K562 (cell line): ENCODE measurements around the gene PAQR7. TPM values are rescaled to one million over a fixed set of nuclear protein-coding genes. Genes with fewer than 3 reads are reported as not detected.

Experiments
- ADNP ChIP-seq: fragments of 200-800 bp; sonication (Bioruptor generic); IDR thresholded peaks from 2 replicates; pipeline ENCODE4 v1.6.1; 2016; ENCODE audit warnings: missing genetic modification characterization, missing compliant biosample characterization
- ARID3A ChIP-seq: IDR thresholded peaks from 2 replicates; pipeline ENCODE4 v1.6.1; 2012; ENCODE audit warnings: low read depth, low read length, improper control_type of control experiment, borderline replicate concordance
- CAMTA2 ChIP-seq: fragments of 250-450 bp; sonication (Bioruptor Pico); conservative IDR thresholded peaks from 2 replicates; pipeline ENCODE4 v1.5.1; 2022
- CBFA2T2 ChIP-seq: fragments of 450-650 bp; conservative IDR thresholded peaks from 2 replicates; pipeline ENCODE4 v1.6.1; 2017; ENCODE audit warnings: mild to moderate bottlenecking
- CXXC5 ChIP-seq: fragments of 250-450 bp; sonication (Bioruptor Pico); IDR thresholded peaks from 2 replicates; pipeline ENCODE4 v1.8.0; 2022; ENCODE audit warnings: inconsistent platforms, mild to moderate bottlenecking, moderate library complexity
- GABPA ChIP-seq: fragments of 200-800 bp; sonication (Bioruptor generic); conservative IDR thresholded peaks from 2 replicates; pipeline ENCODE4 v1.6.1; 2016; ENCODE audit warnings: low read depth, missing genetic modification characterization, missing compliant biosample characterization
- HIVEP1 ChIP-seq: fragments of 250-450 bp; sonication (Bioruptor Pico); IDR thresholded peaks from 2 replicates; pipeline ENCODE4 v1.4.0; 2020; ENCODE audit warnings: mild to moderate bottlenecking
- JUND ChIP-seq, 2 experiments: IDR thresholded peaks; 2 replicates in 1 of 2; 3 replicates in 1 of 2; pipeline ENCODE4 v1.6.1; 2011; ENCODE audit warnings: borderline replicate concordance in 2 of 2, low read depth in 2 of 2, low read length in 2 of 2, improper control_type of control experiment in 1 of 2, missing biosample characterization in 1 of 2, missing genetic modification characterization in 1 of 2, missing genetic modification reagents in 1 of 2
- NFIX ChIP-seq: fragments of 250-450 bp; sonication (Bioruptor Pico); IDR thresholded peaks from 2 replicates; pipeline ENCODE4 v1.4.0; 2020; ENCODE audit warnings: low read depth, mild to moderate bottlenecking, moderate library complexity
- PHTF2 ChIP-seq: fragments of 250-450 bp; sonication (Bioruptor Pico); IDR thresholded peaks from 2 replicates; pipeline ENCODE4 v1.5.0; 2021; ENCODE audit warnings: mild to moderate bottlenecking
- SAFB2 ChIP-seq: fragments of 200-400 bp; formaldehyde crosslinking; IDR thresholded peaks from 2 replicates; pipeline ENCODE4 v1.6.1; 2018; ENCODE audit warnings: borderline replicate concordance, low read length, low read depth, moderate library complexity; ENCODE audit not compliant: severe bottlenecking
- SFPQ ChIP-seq: fragments of 200-400 bp; formaldehyde crosslinking; IDR thresholded peaks from 2 replicates; pipeline ENCODE4 v1.6.1; 2017; ENCODE audit warnings: mild to moderate bottlenecking, low read depth, low read length, moderate library complexity
- THAP7 ChIP-seq: fragments of 250-450 bp; sonication (Bioruptor Pico); IDR thresholded peaks from 2 replicates; pipeline ENCODE4 v1.5.0; 2021
- ZBTB17 ChIP-seq: fragments of 450-650 bp; formaldehyde crosslinking; IDR thresholded peaks from 2 replicates; pipeline ENCODE4 v1.4.0; 2020; ENCODE audit warnings: mild to moderate bottlenecking
- ZBTB5 ChIP-seq: fragments of 450-650 bp; IDR thresholded peaks from 2 replicates; pipeline ENCODE4 v1.6.1; 2017; ENCODE audit warnings: antibody characterized with exemption
- ZFP36 ChIP-seq: fragments of 150-350 bp; IDR thresholded peaks from 2 replicates; pipeline ENCODE4 v1.6.1; 2018; ENCODE audit warnings: low read length, low read depth; ENCODE audit not compliant: partially characterized antibody
- ZNF165 ChIP-seq: fragments of 250-450 bp; sonication (Bioruptor Pico); IDR thresholded peaks from 2 replicates; pipeline ENCODE4 v1.4.0; 2020; ENCODE audit warnings: borderline replicate concordance
- ZNF263 ChIP-seq: sonication (generic); formaldehyde crosslinking; IDR thresholded peaks from 2 replicates; pipeline ENCODE4 v1.8.0; 2022; ENCODE audit warnings: mild to moderate bottlenecking, missing genetic modification reagents, borderline replicate concordance
- polyA plus RNA-seq, 8 experiments: library from polyadenylated mRNA; depleted of rRNA in 4 of 8; stranded (reverse) in 5 of 8; unstranded in 3 of 8; fragments of >200 nt; fragmentation: Nextera tagmentation in 2 of 8; fragmentation: Illumina TruSeq in 1 of 8; extraction: Ambion mirVana in 2 of 8; extraction: Trizol in 1 of 8; gene quantifications; 2 replicates each; pipeline versions ENCODE4 v1.2.1 to v1.2.3, GENCODE V29; 2011 to 2014; ENCODE audit warnings: inconsistent platforms in 1 of 8, missing spikeins in 1 of 8
- total RNA-seq, 7 experiments: library from RNA; depleted of rRNA in 6 of 7; stranded (reverse); fragments of >200 nt in 6 of 7; fragmentation: Illumina TruSeq in 2 of 7; extraction: Trizol in 2 of 7; gene quantifications; 2 replicates each; pipeline versions ENCODE4 v1.2.1 to v1.2.3, GENCODE V29; 2011 to 2021; ENCODE audit warnings: low replicate concordance in 1 of 7
- TF ChIP-seq, protein P1 (sequence below): sonication (generic); formaldehyde crosslinking; IDR thresholded peaks from 2 replicates; pipeline ENCODE4 v1.8.0; 2023; ENCODE audit warnings: mild to moderate bottlenecking, missing genetic modification reagents

PAQR7 gene
- total and polyA plus RNA-seq, 9 of the 15 experiments (the other 6 are each of a cell fraction or from before 2014, with no cell fraction given), result 1.1 to 5.2 (median 2.6) TPM

DNA sequence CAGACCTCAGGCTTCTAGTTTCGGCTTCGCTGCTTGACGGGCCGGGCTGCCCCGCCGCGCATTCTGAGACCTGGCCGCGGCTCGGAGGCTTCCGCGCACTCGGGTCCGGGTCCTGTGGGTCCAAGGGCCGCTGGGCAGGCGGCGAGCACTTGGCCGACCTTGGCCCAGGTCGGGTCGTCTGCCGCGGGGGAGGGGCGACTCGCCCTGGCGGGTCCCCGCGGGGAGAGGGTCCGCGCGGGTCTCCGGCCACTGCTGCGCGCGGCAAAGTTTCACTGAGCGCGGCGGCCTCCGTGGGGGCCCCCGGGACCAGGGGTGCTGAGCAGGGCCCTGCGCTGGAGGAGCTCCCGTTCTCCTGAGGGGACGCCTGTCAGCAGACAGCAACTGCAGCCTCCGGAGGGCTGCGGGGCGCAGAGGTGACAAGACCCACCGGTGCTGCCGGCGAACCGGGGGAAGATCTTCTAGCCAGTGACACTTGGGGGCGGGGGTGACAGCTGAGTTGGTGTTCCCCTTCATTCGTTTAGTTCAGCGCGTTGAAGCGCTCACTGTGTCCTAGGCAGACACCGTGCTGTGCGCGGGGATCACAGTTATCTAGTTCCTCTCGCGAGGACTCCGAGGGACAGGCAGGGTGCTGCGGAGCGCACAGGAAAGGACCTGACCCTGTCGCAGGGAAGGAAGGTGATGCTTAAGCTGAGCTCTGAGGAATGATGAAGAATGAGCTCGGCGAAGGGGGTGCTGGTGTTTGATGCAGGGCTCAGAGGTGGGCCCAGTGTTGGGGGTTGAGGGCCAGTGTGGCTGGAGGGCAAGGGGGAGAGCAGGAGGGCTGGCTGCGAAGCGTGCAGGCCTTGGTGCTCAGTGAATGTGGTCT is 55.0 kb downstream of the PAQR7 start (continued):
- no peak for TF ChIP-seq SFPQ
- TF ChIP-seq ZBTB5, result no peak
- TF ChIP-seq NFIX (CRISPR knock-in tag), result no peak
- TF ChIP-seq ARID3A, result no peak
- no peak for TF ChIP-seq SAFB2
- TF ChIP-seq ZBTB17 (CRISPR knock-in tag), result no peak
- no peak for TF ChIP-seq ADNP
- no peak for TF ChIP-seq THAP7 (CRISPR knock-in tag)
- no peak for TF ChIP-seq JUND (IDR thresholded peaks at IDR 0.05; ENCODE audit: borderline replicate concordance, low read depth, low read length)
- no peak; the same call in 2 of the 3 replicates for TF ChIP-seq JUND (tag; IDR thresholded peaks at IDR 0.05; ENCODE audit: borderline replicate concordance, low read depth, low read length)
- no peak for TF ChIP-seq CBFA2T2
- TF ChIP-seq ZNF165, result no peak
- TF ChIP-seq HIVEP1 (CRISPR knock-in tag), result no peak
- TF ChIP-seq PHTF2 (CRISPR knock-in tag), result no peak
- TF ChIP-seq, protein P1, sequence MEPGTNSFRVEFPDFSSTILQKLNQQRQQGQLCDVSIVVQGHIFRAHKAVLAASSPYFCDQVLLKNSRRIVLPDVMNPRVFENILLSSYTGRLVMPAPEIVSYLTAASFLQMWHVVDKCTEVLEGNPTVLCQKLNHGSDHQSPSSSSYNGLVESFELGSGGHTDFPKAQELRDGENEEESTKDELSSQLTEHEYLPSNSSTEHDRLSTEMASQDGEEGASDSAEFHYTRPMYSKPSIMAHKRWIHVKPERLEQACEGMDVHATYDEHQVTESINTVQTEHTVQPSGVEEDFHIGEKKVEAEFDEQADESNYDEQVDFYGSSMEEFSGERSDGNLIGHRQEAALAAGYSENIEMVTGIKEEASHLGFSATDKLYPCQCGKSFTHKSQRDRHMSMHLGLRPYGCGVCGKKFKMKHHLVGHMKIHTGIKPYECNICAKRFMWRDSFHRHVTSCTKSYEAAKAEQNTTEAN, result 0 out of 2 replicates have a peak, but pooled peaks have one; percentile 69
- peak; percentile 49 for TF ChIP-seq CXXC5 (CRISPR knock-in tag)
- no peak for TF ChIP-seq CAMTA2 (CRISPR knock-in tag)
- peak; percentile 62; the same call in 1 of the 2 replicates for TF ChIP-seq ZNF263 (CRISPR knock-in tag)
- TF ChIP-seq ZFP36, result no peak
- no peak; the same call in 1 of the 2 replicates for TF ChIP-seq GABPA (tag)
